ENCODE results near the gene DENND1B.

GRCh38 chr1:197677752-197678295 is 97.5 kb downstream of the DENND1B start:
- TF ChIP-seq POLR2A (IDR thresholded peaks at IDR 0.05; ENCODE audit: low read depth, low read length) (no peak), POU2F2 (IDR thresholded peaks at IDR 0.05; ENCODE audit: low read depth, low read length) (no peak), TAF1 (IDR thresholded peaks at IDR 0.05; ENCODE audit: low read depth, low read length) (no peak), POLR2AphosphoS5 (IDR thresholded peaks at IDR 0.05; ENCODE audit: low read depth, low read length) (no peak), SPI1 (IDR thresholded peaks at IDR 0.05; ENCODE audit: low read depth, low read length) (no peak)

Data from GM12891 (cell line).